K562 (cell line): ENCODE data around the gene C17orf75. TPM values are rescaled to one million over a fixed set of nuclear protein-coding genes. Genes with fewer than 3 reads are reported as not detected.

Experiments used
- ATAC-seq: fragments of 200-7000 bp; cut with Tn5 transposase; 3 replicates; pipeline ENCODE4 v1.9.1; 2020; ENCODE audit warnings: moderate library complexity
- BruUV-seq: library from RNA; stranded (reverse); fragments of 400-500 nt; replicated peaks from 2 replicates; lab custom pipeline; 2021; lab: Mats Ljungman, UMichigan
- CTCF ChIA-PET: fragments of 300-600 bp; formaldehyde crosslinking; extraction: SDS; loops from one replicate; lab custom pipeline; 2021; ENCODE audit warnings: low intra/inter-chr PET ratio; lab: Yijun Ruan, JAX
- POLR2A ChIA-PET: fragments of 300-600, 350-650 bp; sonication (Branson Sonifier 250); formaldehyde crosslinking; extraction: SDS; loops from one replicate; lab custom pipeline; 2021; ENCODE audit warnings: antibody characterized with exemption, inconsistent platforms; lab: Yijun Ruan, JAX
- DNase-seq, 4 experiments: peaks; one replicate each; pipeline versions ENCODE4 v3.0.0 to v3.0.0-alpha.2; 2011 to 2018; ENCODE audit warnings: low spot score in 3 of 4, mixed read lengths in 3 of 4; ENCODE audit errors: extremely low read depth in 1 of 4
- FAIRE-seq: peaks from 2 replicates; lab custom pipeline; 2011; peaks lifted over from hg19 to GRCh38; lab: Jason Lieb, UNC
- H2AFZ ChIP-seq: 2 replicates; pipeline ENCODE4 v1.6.0; 2011; ENCODE audit warnings: low read depth, low read length, control low read depth, inconsistent platforms
- H3K27ac ChIP-seq: fragments of 200-600 bp; 3 replicates; pipeline ENCODE4 v1.8.0; 2011; ENCODE audit warnings: low read depth, mild to moderate bottlenecking, control low read depth, inconsistent platforms, low read length, moderate library complexity, mixed read lengths; ENCODE audit errors: extremely low read depth
- H3K27me3 ChIP-seq, 2 experiments: fragments of 300-600 bp in 1 of 2; 2 replicates in 1 of 2; 3 replicates in 1 of 2; pipeline versions ENCODE4 v1.6.0 to v1.8.0; 2011; ENCODE audit warnings: inconsistent platforms in 2 of 2, low read length in 2 of 2, mild to moderate bottlenecking in 1 of 2, mixed read lengths in 1 of 2, moderate library complexity in 1 of 2; ENCODE audit not compliant: control insufficient read depth in 2 of 2, insufficient read depth in 2 of 2
- H3K36me3 ChIP-seq: fragments of 300-600 bp; 3 replicates; pipeline ENCODE4 v1.8.0; 2011; ENCODE audit warnings: mild to moderate bottlenecking, low read length, inconsistent platforms; ENCODE audit not compliant: control insufficient read depth, insufficient read depth
- H3K4me1 ChIP-seq, 2 experiments: fragments of 200-600 bp in 1 of 2; replicated peaks in 1 of 2; 2 replicates in 1 of 2; 3 replicates in 1 of 2; pipeline versions ENCODE4 v1.5.1 to v1.8.0; 2011; ENCODE audit warnings: inconsistent platforms in 2 of 2, low read length in 2 of 2, mild to moderate bottlenecking in 1 of 2, mixed read lengths in 1 of 2, moderate library complexity in 1 of 2; ENCODE audit not compliant: control insufficient read depth in 2 of 2, insufficient read depth in 2 of 2
- H3K4me2 ChIP-seq: 2 replicates; pipeline ENCODE4 v1.6.1; 2011; ENCODE audit warnings: low read length, control low read depth, inconsistent platforms, mixed read lengths; ENCODE audit not compliant: insufficient read depth
- H3K4me3 ChIP-seq: fragments of 200-600 bp; sonication (generic), shearing (Covaris generic); 2 replicates; pipeline ENCODE4 v1.5.1; 2016; ENCODE audit warnings: control low read depth, inconsistent platforms
- H3K79me2 ChIP-seq: fragments of 200-600 bp; 3 replicates; pipeline ENCODE4 v1.8.0; 2011; ENCODE audit warnings: low read length, inconsistent platforms; ENCODE audit not compliant: control insufficient read depth, insufficient read depth
- H3K9ac ChIP-seq, 2 experiments: 2 replicates each; pipeline versions ENCODE4 v1.6.0 to v1.6.1; 2011; ENCODE audit warnings: low read depth in 2 of 2, low read length in 2 of 2, control low read depth in 1 of 2, inconsistent platforms in 1 of 2, mild to moderate bottlenecking in 1 of 2, mixed read lengths in 1 of 2; ENCODE audit not compliant: insufficient read depth in 1 of 2
- H3K9me1 ChIP-seq: one replicate; pipeline ENCODE4 v1.6.0; 2011; ENCODE audit warnings: inconsistent platforms, mild to moderate bottlenecking, low read length, moderate library complexity; ENCODE audit not compliant: control insufficient read depth, insufficient read depth
- H3K9me3 ChIP-seq: replicated peaks from 2 replicates; pipeline ENCODE4 v1.5.1; 2011; ENCODE audit warnings: low read depth, low read length, inconsistent platforms; ENCODE audit not compliant: control insufficient read depth, insufficient read depth
- H4K20me1 ChIP-seq: replicated peaks from 2 replicates; pipeline ENCODE4 v1.6.1; 2011; ENCODE audit warnings: low read length, inconsistent platforms, mixed read lengths; ENCODE audit not compliant: control insufficient read depth, insufficient read depth
- ARID1B ChIP-seq: fragments of 450-650 bp; IDR thresholded peaks from 2 replicates; pipeline ENCODE4 v1.6.1; 2016; ENCODE audit warnings: antibody characterized with exemption, mild to moderate bottlenecking, inconsistent platforms
- ATF3 ChIP-seq, 2 experiments: fragments of 450-650 bp in 1 of 2; sonication (generic) in 1 of 2; formaldehyde crosslinking in 1 of 2; IDR thresholded peaks in 1 of 2; conservative IDR thresholded peaks in 1 of 2; 2 replicates each; pipeline versions ENCODE4 v1.6.1 to v1.8.1; 2016 to 2023; ENCODE audit warnings: mild to moderate bottlenecking in 2 of 2, moderate library complexity in 2 of 2, inconsistent platforms in 1 of 2, missing genetic modification reagents in 1 of 2
- CBFA2T2 ChIP-seq: fragments of 450-650 bp; conservative IDR thresholded peaks from 2 replicates; pipeline ENCODE4 v1.6.1; 2017; ENCODE audit warnings: mild to moderate bottlenecking
- CCNT2 ChIP-seq: IDR thresholded peaks from 2 replicates; pipeline ENCODE4 v1.6.1; 2011; ENCODE audit warnings: borderline replicate concordance, low read depth, mild to moderate bottlenecking, moderate library complexity, mixed read lengths, low read length; ENCODE audit not compliant: insufficient read length; ENCODE audit errors: extremely low read depth
- CTBP1 ChIP-seq: fragments of 450-650 bp; IDR thresholded peaks from 2 replicates; pipeline ENCODE4 v1.6.1; 2016; ENCODE audit warnings: borderline replicate concordance
- HMG20A ChIP-seq: fragments of 450-650 bp; formaldehyde crosslinking; conservative IDR thresholded peaks from 2 replicates; pipeline ENCODE4 v1.4.0; 2020; ENCODE audit warnings: mild to moderate bottlenecking, mixed read lengths
- KLF10 ChIP-seq: fragments of 250-450 bp; sonication (Bioruptor Pico); IDR thresholded peaks from 2 replicates; pipeline ENCODE4 v1.6.1; 2021; ENCODE audit warnings: matching md5 sums
- POLR2A ChIP-seq: fragments of 450-650 bp; conservative IDR thresholded peaks from 2 replicates; pipeline ENCODE4 v1.6.1; 2016
- PTTG1 ChIP-seq: fragments of 450-650 bp; IDR thresholded peaks from 2 replicates; pipeline ENCODE4 v1.6.1; 2016; ENCODE audit warnings: low read depth, mild to moderate bottlenecking, missing genetic modification characterization, missing compliant biosample characterization
- SMAD4 ChIP-seq: fragments of 250-450 bp; sonication (Bioruptor Pico); conservative IDR thresholded peaks from 2 replicates; pipeline ENCODE4 v1.8.0; 2021; ENCODE audit warnings: inconsistent platforms, mild to moderate bottlenecking, moderate library complexity
- SOX6 ChIP-seq: fragments of 450-650 bp; IDR thresholded peaks from 2 replicates; pipeline ENCODE4 v1.6.1; 2014; ENCODE audit warnings: mild to moderate bottlenecking
- STAT5A ChIP-seq: IDR thresholded peaks from 2 replicates; pipeline ENCODE4 v1.6.1; 2012; ENCODE audit warnings: low read length, inconsistent platforms, borderline replicate concordance
- TAF15 ChIP-seq: fragments of 200-400 bp; formaldehyde crosslinking; IDR thresholded peaks from 2 replicates; pipeline ENCODE4 v1.6.1; 2017; ENCODE audit warnings: mild to moderate bottlenecking, low read depth, low read length, moderate library complexity
- TCF7L2 ChIP-seq: fragments of 150-350 bp; IDR thresholded peaks from 2 replicates; pipeline ENCODE4 v1.6.1; 2016; ENCODE audit warnings: low read depth, mild to moderate bottlenecking, low read length, moderate library complexity
- USF2 ChIP-seq: sonication (generic); formaldehyde crosslinking; IDR thresholded peaks from 2 replicates; pipeline ENCODE4 v1.5.0; 2020; ENCODE audit warnings: missing genetic modification reagents
- ZBTB7A ChIP-seq: IDR thresholded peaks from 2 replicates; pipeline ENCODE4 v1.6.1; 2011; ENCODE audit warnings: low read depth, mild to moderate bottlenecking, low read length, moderate library complexity, borderline replicate concordance; ENCODE audit not compliant: control insufficient read depth
- ZMIZ1 ChIP-seq, 2 experiments: fragments of 150-350 bp in 1 of 2; IDR thresholded peaks; 2 replicates each; pipeline ENCODE4 v1.6.1; 2012 to 2016; ENCODE audit warnings: low read depth in 2 of 2, low read length in 2 of 2, mild to moderate bottlenecking in 1 of 2, moderate library complexity in 1 of 2
- ZNF121 ChIP-seq: sonication (generic); formaldehyde crosslinking; conservative IDR thresholded peaks from 2 replicates; pipeline ENCODE4 v1.8.0; 2022; ENCODE audit warnings: missing genetic modification reagents
- ZNF431 ChIP-seq: sonication (generic); formaldehyde crosslinking; IDR thresholded peaks from 2 replicates; pipeline ENCODE4 v1.8.0; 2022; ENCODE audit warnings: mild to moderate bottlenecking, missing genetic modification reagents
- WGBS: fragments of 100-300 bp; shearing (Covaris generic); methylation state at CpG from one replicate; pipeline ENCODE4 v1.1.6; 2016; ENCODE audit warnings: low coverage, mixed read lengths; ENCODE audit not compliant: insufficient coverage; ENCODE audit errors: missing lambda C conversion rate; 5-methylcytosine and 5-hydroxymethylcytosine counted together
- in situ Hi-C: fragments of 300-500 bp; cut with MboI; formaldehyde crosslinking; loops from 4 replicates; pipeline ENCODE4 v1.15.0; 2018; ENCODE audit warnings: inconsistent platforms, mixed read lengths
- intact Hi-C: fragments of 100-400 bp; cut with micrococcal nuclease; formaldehyde crosslinking; loops from 2 replicates; pipeline ENCODE4 v1.14.2; 2022
- polyA plus RNA-seq, 8 experiments: library from polyadenylated mRNA; depleted of rRNA in 4 of 8; stranded (reverse) in 5 of 8; unstranded in 3 of 8; fragments of >200 nt; fragmentation: Nextera tagmentation in 2 of 8; fragmentation: Illumina TruSeq in 1 of 8; extraction: Ambion mirVana in 2 of 8; extraction: Trizol in 1 of 8; gene quantifications; 2 replicates each; pipeline versions ENCODE4 v1.2.1 to v1.2.3, GENCODE V29; 2011 to 2014; ENCODE audit warnings: inconsistent platforms in 1 of 8, missing spikeins in 1 of 8
- total RNA-seq, 7 experiments: library from RNA; depleted of rRNA in 6 of 7; stranded (reverse); fragments of >200 nt in 6 of 7; fragmentation: Illumina TruSeq in 2 of 7; extraction: Trizol in 2 of 7; gene quantifications; 2 replicates each; pipeline versions ENCODE4 v1.2.1 to v1.2.3, GENCODE V29; 2011 to 2021; ENCODE audit warnings: low replicate concordance in 1 of 7

C17orf75 gene
- total and polyA plus RNA-seq, 9 of the 15 experiments (the other 6 are each of a cell fraction or from before 2014, with no cell fraction given): 15.5 to 55.7 (median 18.5) TPM

DNA sequence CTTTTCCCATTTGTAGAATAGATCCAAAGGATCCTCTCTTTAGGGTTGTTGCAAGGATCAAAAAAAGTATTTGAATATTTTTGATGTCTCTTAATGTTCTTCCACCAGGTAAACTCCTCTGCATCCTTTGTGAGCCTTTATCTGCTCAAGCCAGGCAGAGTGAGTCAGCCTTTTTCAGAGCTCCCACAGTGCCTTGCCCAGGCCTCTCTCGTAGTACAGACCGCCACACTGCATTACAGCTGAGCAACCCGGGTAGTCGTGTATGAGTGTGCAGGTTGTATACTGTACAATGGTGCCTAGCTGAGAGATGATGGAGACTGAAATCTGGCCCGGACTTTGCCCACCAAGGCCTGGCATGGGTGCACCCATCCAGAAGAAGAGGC, 55.5 kb downstream of the C17orf75 start:
- no peaks in the 10 kb centered on the region; the same call in 2 of the 3 replicates for H3K36me3 ChIP-seq
- FAIRE-seq (peak; percentile 100), DNase-seq (peak; percentile 71 to 94 (median 82)), ATAC-seq (peak; percentile 98)
- H3K9me3 ChIP-seq: no peaks in the 10 kb centered on the region
- H3K79me2 ChIP-seq: no peaks in the 10 kb centered on the region
- BruUV-seq: no TSS peak
- H3K9me1 ChIP-seq: no peaks in the 10 kb centered on the region
- in situ Hi-C loops: no loop called here
- 0% methylated on average over 5 of the region's 5 CpGs for WGBS
- H4K20me1 ChIP-seq: no peaks in the 10 kb centered on the region
- peak overlapping the region; percentile 76 for H3K27ac ChIP-seq
- intact Hi-C loops: no loop called here
- H3K4me1 ChIP-seq: peaks cover 35 to 49% of the 10 kb centered on the region in 2 experiments
- H3K4me3 ChIP-seq: no peak overlapping the region
- H3K27me3 ChIP-seq: no peaks in the 10 kb centered on the region
- ChIA-PET CTCF (no interaction called here), POLR2A (interaction anchor here (0.7 to 2.7 kb wide), 7 partner anchors 8 to 1270 kb away, joined by 3 to 14 read pairs (median 6); no protein-coding TSS in a partner anchor)
- H3K9ac ChIP-seq: peak overlapping the region in 1 of 2 experiments; percentile 32; a peak in 1 of 4 replicates
- peak overlapping the region; percentile 47 for H3K4me2 ChIP-seq
- H2AFZ ChIP-seq: peak overlapping the region; percentile 59
- TF ChIP-seq ZBTB7A (no peak), SOX6 (peak; percentile 75), KLF10 (CRISPR knock-in tag) (no peak), CBFA2T2 (peak; percentile 75), TAF15 (no peak), CCNT2 (peak; percentile 34), POLR2A (no peak), PTTG1 (tag) (no peak), TCF7L2 (no peak), HMG20A (CRISPR knock-in tag) (no peak), ARID1B (peak; percentile 96), ZNF121 (CRISPR knock-in tag) (no peak), ZNF431 (no peak), CTBP1 (peak; percentile 91), USF2 (CRISPR knock-in tag) (no peak), ATF3 (IDR thresholded peaks at IDR 0.05) (peak; percentile 68), ATF3 (CRISPR knock-in tag; conservative IDR thresholded peaks at IDR 0.05) (no peak), SMAD4 (CRISPR knock-in tag) (peak; percentile 50; the same call in 1 of the 2 replicates), ZMIZ1 (IDR thresholded peaks at IDR 0.05; ENCODE audit: low read depth in 2 of 2, low read length in 2 of 2) (0 out of 4 replicates have a peak, but pooled peaks of 1 of the 2 experiments have one; percentile 42), STAT5A (peak; percentile 50; the same call in 1 of the 2 replicates)
